Measurements from ENCODE around the gene POC5. TPM values are rescaled to one million over a fixed set of nuclear protein-coding genes. Genes with fewer than 3 reads are reported as not detected.
A peak's percentile ranks its signal among the peaks of the same experiment; 100 is the strongest.

The POC5 gene
- total RNA-seq, 1 donor from 2014 or later: 9.1 TPM

DNA sequence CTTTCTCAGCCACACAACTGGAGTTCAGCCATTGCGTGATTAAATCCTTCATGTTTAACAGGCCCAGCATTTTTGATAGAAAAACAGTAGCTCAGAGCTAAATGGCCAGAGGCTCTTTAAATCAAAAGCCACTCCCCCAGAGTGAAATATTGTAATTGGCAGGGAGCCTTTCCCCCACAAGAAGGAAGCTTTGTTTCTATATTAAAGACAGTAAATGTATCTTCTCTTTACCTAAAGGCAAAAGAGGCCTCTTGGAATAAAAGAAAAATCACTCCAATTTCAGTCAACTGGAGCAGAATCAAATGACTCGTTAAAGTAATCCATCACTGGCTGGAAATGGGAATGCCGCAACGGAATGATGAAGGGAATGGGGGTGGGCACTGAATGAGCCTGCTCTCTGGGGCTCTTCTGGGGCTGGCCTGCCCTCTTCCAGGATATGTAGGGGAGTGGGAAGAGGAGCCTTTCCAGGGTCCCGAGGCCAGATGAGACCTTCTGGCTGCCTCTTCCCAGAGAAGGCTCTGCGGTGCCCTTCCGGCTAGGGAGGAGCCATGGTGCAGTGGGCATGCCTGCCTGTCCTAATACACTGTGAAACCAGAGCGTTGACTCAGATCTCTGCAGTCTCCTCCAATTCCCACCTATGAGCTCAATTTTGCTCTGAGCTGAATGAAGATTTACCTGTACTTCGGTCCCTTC is 60.8 kb downstream of the POC5 start:
- Histone ChIP-seq H3K36me3 (no peaks in the 10 kb centered on the region), H3K27me3 (no peaks in the 10 kb centered on the region), H3K4me3 (peak overlapping the region; percentile 54), H3K9me3 (no peaks in the 10 kb centered on the region), H3K27ac (peak overlapping the region; percentile 24), H3K4me1 (no peaks in the 10 kb centered on the region)
- DNase-seq (no peak), ATAC-seq (peak; percentile 75)
- TF ChIP-seq, protein P1, sequence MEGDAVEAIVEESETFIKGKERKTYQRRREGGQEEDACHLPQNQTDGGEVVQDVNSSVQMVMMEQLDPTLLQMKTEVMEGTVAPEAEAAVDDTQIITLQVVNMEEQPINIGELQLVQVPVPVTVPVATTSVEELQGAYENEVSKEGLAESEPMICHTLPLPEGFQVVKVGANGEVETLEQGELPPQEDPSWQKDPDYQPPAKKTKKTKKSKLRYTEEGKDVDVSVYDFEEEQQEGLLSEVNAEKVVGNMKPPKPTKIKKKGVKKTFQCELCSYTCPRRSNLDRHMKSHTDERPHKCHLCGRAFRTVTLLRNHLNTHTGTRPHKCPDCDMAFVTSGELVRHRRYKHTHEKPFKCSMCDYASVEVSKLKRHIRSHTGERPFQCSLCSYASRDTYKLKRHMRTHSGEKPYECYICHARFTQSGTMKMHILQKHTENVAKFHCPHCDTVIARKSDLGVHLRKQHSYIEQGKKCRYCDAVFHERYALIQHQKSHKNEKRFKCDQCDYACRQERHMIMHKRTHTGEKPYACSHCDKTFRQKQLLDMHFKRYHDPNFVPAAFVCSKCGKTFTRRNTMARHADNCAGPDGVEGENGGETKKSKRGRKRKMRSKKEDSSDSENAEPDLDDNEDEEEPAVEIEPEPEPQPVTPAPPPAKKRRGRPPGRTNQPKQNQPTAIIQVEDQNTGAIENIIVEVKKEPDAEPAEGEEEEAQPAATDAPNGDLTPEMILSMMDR (IDR thresholded peaks at IDR 0.05): no peak
- intact Hi-C loops (cut with DNase I): no loop called here

DNA sequence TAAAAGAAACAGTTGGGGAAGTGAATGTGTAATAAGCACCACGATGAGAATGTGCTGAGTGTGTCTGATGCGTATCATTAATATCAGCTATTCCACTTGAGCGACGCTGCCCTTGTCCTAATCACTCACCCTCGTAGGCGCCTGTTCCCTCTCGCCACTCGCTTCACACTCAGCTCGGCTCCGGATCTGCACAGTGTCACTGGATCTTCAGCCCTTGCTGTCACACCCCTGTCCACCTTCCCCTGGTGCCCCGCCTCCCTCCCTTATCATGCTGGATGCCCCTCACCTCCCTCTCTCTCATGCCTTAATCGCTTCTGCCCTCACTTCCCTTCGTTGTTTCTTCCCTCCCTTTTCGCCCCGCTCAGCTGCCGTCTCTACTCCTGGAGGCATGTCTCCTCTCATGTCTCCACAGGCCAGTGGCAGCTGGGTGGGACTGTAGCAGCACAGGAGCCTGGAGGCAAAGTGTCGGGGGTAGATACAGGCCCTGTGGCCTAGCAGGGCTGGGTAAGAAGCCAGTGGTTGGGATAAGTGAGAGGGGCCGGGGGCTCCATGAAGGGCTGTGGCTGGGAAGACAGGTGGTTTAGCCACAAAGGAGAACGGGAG is 62.4 kb downstream of the POC5 start:
- intact Hi-C loops (cut with DNase I): no loop called here

DNA sequence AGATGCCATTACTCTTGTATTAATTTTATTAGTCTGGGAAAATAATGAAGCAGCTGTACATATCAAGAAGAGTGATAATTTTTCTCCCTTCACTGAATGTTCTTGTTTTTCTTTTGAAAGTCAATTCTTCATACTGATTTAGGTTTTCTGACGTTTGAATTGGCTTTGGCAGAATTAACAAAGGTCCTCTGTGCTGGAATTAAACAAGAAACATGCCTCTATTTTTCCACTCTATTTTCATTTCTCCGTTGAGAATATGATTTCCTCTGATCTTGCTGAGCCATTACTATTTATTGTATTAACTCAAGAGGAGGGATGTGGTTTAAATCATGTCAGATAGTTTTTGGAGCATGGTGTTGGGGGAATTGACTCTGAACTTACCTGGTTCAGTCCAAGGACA is 63.7 kb downstream of the POC5 start:
- DNase-seq (no peak), ATAC-seq (no peak)
- TF ChIP-seq, protein P1 (IDR thresholded peaks at IDR 0.05): no peak
- Histone ChIP-seq H3K36me3 (no peaks in the 10 kb centered on the region), H3K4me1 (no peaks in the 10 kb centered on the region), H3K4me3 (no peak overlapping the region), H3K9me3 (no peaks in the 10 kb centered on the region), H3K27ac (no peak overlapping the region), H3K27me3 (no peaks in the 10 kb centered on the region)
- intact Hi-C loops (cut with DNase I): no loop called here

More for the DNA sequence above, 62.4 kb downstream of the POC5 start:
- no peak for DNase-seq
- no peak overlapping the region for H3K27ac ChIP-seq
- TF ChIP-seq, protein P1 (IDR thresholded peaks at IDR 0.05): no peak
- no peaks in the 10 kb centered on the region for H3K27me3 ChIP-seq
- H3K4me1 ChIP-seq: no peaks in the 10 kb centered on the region
- H3K4me3 ChIP-seq: no peak overlapping the region
- no peaks in the 10 kb centered on the region for H3K9me3 ChIP-seq
- ATAC-seq: no peak
- no peaks in the 10 kb centered on the region for H3K36me3 ChIP-seq

DNA sequence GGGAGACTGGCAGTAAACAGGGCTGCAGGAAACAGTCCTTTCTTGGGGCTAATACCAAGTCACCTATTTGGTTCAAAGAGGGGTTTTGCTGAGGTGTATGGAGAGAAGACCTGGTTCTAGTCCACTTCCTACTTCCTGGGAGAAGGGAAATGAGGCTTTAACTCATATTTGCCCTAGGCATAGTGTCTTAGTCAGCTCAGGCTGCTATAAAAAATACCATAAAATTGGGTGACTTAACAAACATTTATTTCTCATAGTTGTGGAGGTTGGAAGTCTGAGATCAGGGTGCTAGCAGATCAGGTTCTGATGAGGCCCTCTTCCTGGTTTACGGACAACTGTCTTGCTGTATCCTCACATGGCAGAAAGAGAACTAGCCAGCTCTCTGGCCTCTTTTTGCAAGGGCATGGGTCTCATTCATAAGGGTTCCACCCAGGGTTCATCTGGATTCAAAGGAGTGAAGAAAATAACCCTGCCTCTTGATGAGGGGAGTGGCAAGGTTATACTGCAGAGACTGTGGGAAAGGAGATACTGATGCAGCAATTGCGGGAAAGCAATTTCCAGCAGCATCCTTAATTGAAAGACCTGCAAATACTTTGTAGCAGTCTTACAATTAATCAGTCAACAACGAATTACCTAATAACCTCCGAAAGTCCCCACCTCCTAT is 65.5 kb downstream of the POC5 start:
- ATAC-seq: no peak
- no peak overlapping the region for H3K27ac ChIP-seq
- DNase-seq: no peak
- no peaks in the 10 kb centered on the region for H3K4me1 ChIP-seq
- no peaks in the 10 kb centered on the region for H3K36me3 ChIP-seq
- H3K4me3 ChIP-seq: no peak overlapping the region
- H3K9me3 ChIP-seq: no peaks in the 10 kb centered on the region
- intact Hi-C loops (cut with DNase I): no loop called here
- H3K27me3 ChIP-seq: no peaks in the 10 kb centered on the region
- TF ChIP-seq, protein P1 (IDR thresholded peaks at IDR 0.05): no peak

DNA sequence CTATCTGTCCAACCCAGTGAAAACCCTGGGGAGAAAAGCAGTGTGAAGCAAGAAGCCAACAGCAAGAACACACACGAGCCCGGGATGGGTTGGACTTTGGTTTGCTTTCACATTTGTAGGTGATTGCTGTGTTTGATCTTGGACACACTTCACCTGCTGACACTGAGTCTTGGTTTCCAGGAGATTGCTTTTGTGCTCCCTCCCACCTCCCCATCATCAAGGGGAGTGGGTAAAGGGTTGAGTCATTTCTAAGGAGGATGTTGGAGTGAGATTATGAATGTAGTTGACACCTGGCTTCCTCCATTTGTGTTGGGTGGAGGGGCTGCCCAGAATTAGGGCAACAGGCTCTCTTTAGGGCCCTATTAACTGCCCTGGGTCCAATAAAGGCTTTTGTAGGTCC is 68.5 kb downstream of the POC5 start:
- Histone ChIP-seq H3K27ac (no peak overlapping the region), H3K4me1 (no peaks in the 10 kb centered on the region), H3K4me3 (no peak overlapping the region), H3K36me3 (no peaks in the 10 kb centered on the region), H3K27me3 (no peaks in the 10 kb centered on the region), H3K9me3 (no peaks in the 10 kb centered on the region)
- intact Hi-C loops (cut with DNase I): no loop called here
- ATAC-seq (no peak), DNase-seq (no peak)
- TF ChIP-seq, protein P1 (IDR thresholded peaks at IDR 0.05): no peak

Data from upper lobe of right lung (tissue), 1 donor.